ENCODE data around the gene CCL13. TPM values are rescaled to one million over a fixed set of nuclear protein-coding genes. Genes with fewer than 3 reads are reported as not detected.

Gene CCL13
- total RNA-seq, 2 donors from 2014 or later = not detected

- H3K4me3 Mint-ChIP-seq = no peak overlapping the region
- ATAC-seq (replicated peaks) = no peak
- no peak overlapping the region for H3K27ac Mint-ChIP-seq
- no peaks in the 10 kb centered on the region for H3K36me3 Mint-ChIP-seq (ENCODE audit: low read depth)
- H3K4me1 Mint-ChIP-seq = no peaks in the 10 kb centered on the region
- no peaks in the 10 kb centered on the region for H3K9me3 Mint-ChIP-seq
- H3K27me3 Mint-ChIP-seq = peaks cover 41% of the 10 kb centered on the region
Observed at GRCh38 chr17:34406226-34406625, 49.9 kb downstream of the CCL13 start.

Other genes with a start within 250 kb of the CCL13 start
- not detected for gene CCL2, start 101.2 kb upstream of the CCL13 start, total RNA-seq
- not detected for gene CCL7, start 86.3 kb upstream of the CCL13 start, total RNA-seq
- gene CCL11, start 70.7 kb upstream of the CCL13 start, total RNA-seq = not detected
- not detected for gene CCL8, start 37.0 kb upstream of the CCL13 start, total RNA-seq
- under 1 TPM in 1 of 2 donors, not detected in 1; 0.45 TPM for gene CCL1, start 6.8 kb downstream of the CCL13 start, total RNA-seq
- not detected for gene TMEM132E, start 223.1 kb downstream of the CCL13 start, total RNA-seq